Natural killer cell (primary cell): Measurements from ENCODE around the gene HIVEP3. TPM values are rescaled to one million over a fixed set of nuclear protein-coding genes. Genes with fewer than 3 reads are reported as not detected.

Source experiments
- ATAC-seq, 3 donors: fragments of 150-1000 bp in 2 of 3; fragments of 200-7000 bp in 1 of 3; cut with Tn5 transposase; 1 replicate in 1 of 3; 2 replicates in 2 of 3; pipeline ENCODE4 v1.10.0; 2021; ENCODE audit warnings: mild to moderate bottlenecking in 2 of 3, moderate library complexity in 2 of 3
- DNase-seq, 2 donors: peaks; one replicate each; pipeline versions ENCODE4 v3.0.0 to v3.0.0-alpha.2; 2013 to 2021; ENCODE audit warnings: mixed read lengths in 1 of 2
- H3K27ac ChIP-seq: one replicate; pipeline ENCODE4 v1.5.1; 2013; ENCODE audit warnings: mild to moderate bottlenecking, low read length
- H3K27me3 ChIP-seq: one replicate; pipeline ENCODE4 v1.6.1; 2013; ENCODE audit warnings: low read length; ENCODE audit not compliant: control insufficient read depth, insufficient read depth
- H3K36me3 ChIP-seq: one replicate; pipeline ENCODE4 v1.6.1; 2013; ENCODE audit warnings: low read length; ENCODE audit not compliant: control insufficient read depth, insufficient read depth
- H3K4me1 ChIP-seq: one replicate; pipeline ENCODE4 v1.6.1; 2013; ENCODE audit warnings: low read length; ENCODE audit not compliant: control insufficient read depth, insufficient read depth
- H3K4me3 ChIP-seq: one replicate; pipeline ENCODE4 v1.5.1; 2013; ENCODE audit warnings: low read length
- H3K9me3 ChIP-seq: one replicate; pipeline ENCODE4 v1.6.1; 2013; ENCODE audit warnings: low read length; ENCODE audit not compliant: control insufficient read depth, insufficient read depth
- H3K27ac Mint-ChIP-seq, 2 donors: one replicate each; pipeline ENCODE4 v1.8.0; 2022; ENCODE audit warnings: mild to moderate bottlenecking in 2 of 2, mixed read lengths in 2 of 2, moderate library complexity in 1 of 2
- H3K27me3 Mint-ChIP-seq, 2 donors: one replicate each; pipeline ENCODE4 v1.8.0; 2022; ENCODE audit warnings: low read depth in 2 of 2, mixed read lengths in 2 of 2
- H3K36me3 Mint-ChIP-seq: one replicate; pipeline ENCODE4 v1.8.0; 2022; ENCODE audit warnings: mixed read lengths
- H3K4me1 Mint-ChIP-seq, 2 donors: one replicate each; pipeline ENCODE4 v1.8.0; 2022; ENCODE audit warnings: mixed read lengths in 2 of 2
- H3K4me3 Mint-ChIP-seq: one replicate; pipeline ENCODE4 v1.8.0; 2022; ENCODE audit warnings: mild to moderate bottlenecking, moderate library complexity, mixed read lengths
- H3K9me3 Mint-ChIP-seq, 2 donors: one replicate each; pipeline ENCODE4 v1.8.0; 2022; ENCODE audit warnings: mixed read lengths in 2 of 2
- CTCF ChIP-seq: fragments of 200-600 bp; IDR thresholded peaks from one replicate; pipeline ENCODE4 v1.8.0; 2022; ENCODE audit warnings: antibody characterized with exemption
- WGBS: methylation state at CpG from one replicate; pipeline ENCODE4 v1.1.7; 2013; ENCODE audit warnings: missing lambda C conversion rate; ENCODE audit not compliant: insufficient coverage; 5-methylcytosine and 5-hydroxymethylcytosine counted together
- intact Hi-C: fragments of 100-400 bp; cut with micrococcal nuclease; formaldehyde crosslinking; loops from one replicate; pipeline ENCODE4 v1.14.2; 2022
- total RNA-seq, 4 donors: library from RNA; stranded (reverse); fragments of 120-200 nt in 1 of 4; gene quantifications; one replicate each; pipeline versions ENCODE4 v1.2.3 to v1.2.4, GENCODE V29; 2013 to 2022

The HIVEP3 gene
- total RNA-seq, 3 donors from 2014 or later (not counting 1 experiment from before 2014, with no cell fraction given), result 26.2 to 35.2 (median 29.8) TPM

DNA sequence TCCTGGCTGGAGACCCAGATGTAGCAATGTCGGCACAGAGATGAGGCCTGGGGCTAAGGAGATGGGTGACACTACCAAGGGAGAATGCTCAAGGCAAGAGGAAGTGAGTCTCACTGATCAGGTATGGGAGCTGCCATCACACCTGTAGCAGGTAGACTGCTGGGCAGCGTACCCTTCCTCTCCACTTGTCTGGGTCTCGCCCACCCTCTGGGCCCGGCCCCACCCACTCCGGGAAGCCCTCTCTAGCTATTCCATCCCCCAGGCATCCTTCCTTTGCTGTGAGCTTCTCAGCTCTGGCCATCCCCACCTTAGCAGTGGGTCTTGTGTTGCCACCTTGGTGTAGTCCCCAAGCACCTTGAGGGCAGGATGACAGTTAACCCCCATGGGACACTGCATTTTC lies 346.5 kb downstream of the HIVEP3 start:
- Mint-ChIP-seq H3K9me3 (no peaks in the 10 kb centered on the region), H3K27me3 (no peaks in the 10 kb centered on the region), H3K27ac (no peak overlapping the region)

GRCh38 chr1:41571041-41571440 lies 347.7 kb downstream of the HIVEP3 start:
- Histone ChIP-seq H3K4me1 (peaks cover 10% of the 10 kb centered on the region), H3K9me3 (no peaks in the 10 kb centered on the region), H3K27me3 (no peaks in the 10 kb centered on the region), H3K27ac (no peak overlapping the region), H3K36me3 (no peaks in the 10 kb centered on the region), H3K4me3 (no peak overlapping the region)
- ATAC-seq (no peak), DNase-seq (no peak)
- no peaks in the 10 kb centered on the region for H3K36me3 Mint-ChIP-seq
- WGBS, result 93% methylated on average over 3 of the region's 3 CpGs
- H3K27me3 Mint-ChIP-seq, result no peaks in the 10 kb centered on the region
- no peak for TF ChIP-seq CTCF
- no peaks in the 10 kb centered on the region for H3K9me3 Mint-ChIP-seq
- intact Hi-C loops, result loop anchor here (10.0 kb wide), 3 partner anchors 294 to 514 kb away; no protein-coding TSS in a partner anchor
- H3K4me3 Mint-ChIP-seq, result no peak overlapping the region
- H3K4me1 Mint-ChIP-seq, result peaks cover 11 to 30% of the 10 kb centered on the region in 2 donors
- no peak overlapping the region for H3K27ac Mint-ChIP-seq

More for the DNA sequence above, 346.5 kb downstream of the HIVEP3 start:
- no peak for TF ChIP-seq CTCF
- H3K36me3 ChIP-seq, result no peaks in the 10 kb centered on the region
- peaks cover 13 to 21% of the 10 kb centered on the region in 2 donors for H3K4me1 Mint-ChIP-seq
- intact Hi-C loops, result loop anchor here (10.0 kb wide), 3 partner anchors 293 to 513 kb away; no protein-coding TSS in a partner anchor
- no peaks in the 10 kb centered on the region for H3K36me3 Mint-ChIP-seq
- ATAC-seq (no peak), DNase-seq (no peak)
- WGBS, result 87% methylated on average over 5 of the region's 5 CpGs
- peaks cover 10% of the 10 kb centered on the region for H3K4me1 ChIP-seq
- H3K27me3 ChIP-seq, result no peaks in the 10 kb centered on the region
- H3K4me3 ChIP-seq, result no peak overlapping the region
- H3K9me3 ChIP-seq, result no peaks in the 10 kb centered on the region
- no peak overlapping the region for H3K4me3 Mint-ChIP-seq
- no peak overlapping the region for H3K27ac ChIP-seq

DNA sequence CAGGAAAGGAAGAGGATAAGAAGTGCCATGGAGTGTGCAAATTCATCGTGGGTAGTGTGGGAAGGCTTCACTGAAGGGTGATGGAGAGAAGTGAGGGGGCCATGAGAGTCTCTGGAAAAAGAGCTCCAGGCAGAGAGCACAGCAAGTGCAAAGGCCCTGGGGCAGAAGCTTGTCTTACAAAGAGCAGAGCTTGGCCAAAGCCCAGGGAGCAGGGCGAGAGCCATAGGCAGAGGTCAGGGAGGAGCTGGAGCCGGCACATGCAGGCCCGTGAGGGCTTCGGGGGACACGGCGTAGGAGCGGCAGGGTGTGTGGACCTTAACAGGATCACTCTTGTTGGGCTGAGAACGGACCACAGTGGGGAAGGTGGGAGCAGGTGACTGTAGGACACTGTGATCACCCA lies 350.5 kb downstream of the HIVEP3 start:
- ATAC-seq (no peak), DNase-seq (no peak)
- Histone ChIP-seq H3K36me3 (no peaks in the 10 kb centered on the region), H3K9me3 (no peaks in the 10 kb centered on the region), H3K27ac (no peak overlapping the region), H3K4me1 (no peaks in the 10 kb centered on the region), H3K27me3 (no peaks in the 10 kb centered on the region), H3K4me3 (no peak overlapping the region)
- no peaks in the 10 kb centered on the region for H3K9me3 Mint-ChIP-seq
- H3K4me1 Mint-ChIP-seq, result peaks cover 4 to 26% of the 10 kb centered on the region in 2 donors
- WGBS, result 91% methylated on average over 9 of the region's 9 CpGs
- intact Hi-C loops, result no loop called here
- no peak for TF ChIP-seq CTCF
- H3K36me3 Mint-ChIP-seq, result no peaks in the 10 kb centered on the region
- H3K27ac Mint-ChIP-seq, result no peak overlapping the region
- no peak overlapping the region for H3K4me3 Mint-ChIP-seq
- no peaks in the 10 kb centered on the region for H3K27me3 Mint-ChIP-seq

DNA sequence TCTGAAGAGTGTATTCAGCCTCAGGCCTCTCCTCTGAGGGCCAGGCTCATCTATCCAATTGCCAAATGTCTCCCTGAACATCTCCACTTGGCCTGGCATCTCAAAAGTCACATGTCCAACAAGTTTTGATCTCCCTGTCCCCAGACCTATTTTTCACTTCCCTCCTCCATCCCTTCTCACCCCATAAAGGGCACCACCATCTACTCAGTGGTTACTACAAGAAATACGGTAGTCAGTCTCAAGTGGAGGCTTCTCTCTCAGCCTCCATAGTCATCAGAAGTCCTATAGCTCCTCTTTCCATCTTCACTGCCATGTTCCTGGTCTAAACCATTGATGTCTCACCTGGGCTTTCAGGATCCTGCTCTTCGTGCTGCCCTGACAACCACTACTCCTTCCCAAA lies 351.8 kb downstream of the HIVEP3 start:
- Mint-ChIP-seq H3K4me3 (no peak overlapping the region), H3K36me3 (no peaks in the 10 kb centered on the region), H3K4me1 (peaks cover 4 to 26% of the 10 kb centered on the region in 2 donors), H3K27ac (no peak overlapping the region), H3K27me3 (no peaks in the 10 kb centered on the region), H3K9me3 (no peaks in the 10 kb centered on the region)
- ATAC-seq, result no peak
- Histone ChIP-seq H3K27me3 (no peaks in the 10 kb centered on the region), H3K27ac (no peak overlapping the region), H3K4me3 (no peak overlapping the region), H3K4me1 (no peaks in the 10 kb centered on the region), H3K36me3 (no peaks in the 10 kb centered on the region), H3K9me3 (no peaks in the 10 kb centered on the region)
- intact Hi-C loops, result no loop called here
- no peak for TF ChIP-seq CTCF
- DNase-seq, result no peak
- 96% methylated on average over 1 of the region's 2 CpGs for WGBS
